ENCODE data around the gene IMP4.

DNA sequence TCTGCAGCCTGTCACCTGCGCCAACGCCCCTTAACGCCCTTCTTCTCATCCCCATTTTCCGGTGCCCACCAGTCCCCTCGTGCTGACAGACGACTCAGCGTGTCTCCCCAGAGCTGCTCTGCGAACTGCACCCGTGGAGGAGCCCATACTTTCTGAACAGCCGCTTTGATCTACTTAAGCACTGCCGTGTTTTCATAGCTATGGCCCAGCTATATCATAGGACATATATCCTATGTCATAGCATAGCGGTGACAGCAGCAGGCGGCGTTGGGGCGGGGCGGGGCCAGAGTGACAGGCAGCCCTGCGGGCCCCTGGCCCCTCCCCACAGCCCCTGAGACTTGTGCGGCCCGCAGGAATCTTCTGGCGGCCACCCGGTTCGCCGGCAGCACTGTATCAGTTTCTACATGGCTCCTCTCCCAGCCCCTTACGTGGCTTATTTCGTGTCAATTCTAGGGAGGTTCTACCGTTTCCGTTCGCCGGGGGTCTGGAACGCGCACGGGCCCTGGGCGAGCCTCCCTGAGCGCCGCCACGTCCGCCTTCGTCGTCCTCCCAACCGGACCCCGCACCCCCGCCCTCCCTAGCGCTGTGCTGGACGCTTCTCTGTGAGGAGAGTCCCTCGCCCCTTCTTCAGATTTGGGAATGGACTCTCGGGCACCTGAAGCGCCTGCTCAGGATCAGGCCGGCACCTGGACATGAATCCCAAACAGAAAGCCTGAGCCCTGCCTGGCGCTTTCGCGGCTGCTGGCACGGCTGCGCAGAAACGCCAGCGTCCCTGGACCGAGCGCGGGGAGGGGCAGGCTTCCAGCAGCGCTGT is 48.6 kb downstream of the IMP4 start:
- TF ChIP-seq CTCF (IDR thresholded peaks at IDR 0.05; ENCODE audit: low read length) (no peak), EZH2 (optimal IDR thresholded peaks at IDR 0.05; ENCODE audit: low read depth, low read length) (no peak)
